Activated CD8-positive, alpha-beta T cell treated with anti-CD3 and anti-CD28 coated beads for 36 hours (primary cell): ENCODE measurements around the gene MICALL2. TPM values are rescaled to one million over a fixed set of nuclear protein-coding genes. Genes with fewer than 3 reads are reported as not detected.

Source experiments
- ATAC-seq: fragments of 200-7000 bp; cut with Tn5 transposase; one replicate; pipeline ENCODE4 v1.10.0; 2021; ENCODE audit warnings: mild to moderate bottlenecking, moderate library complexity
- CTCF ChIA-PET: fragments of 350-600 bp; sonication (Branson Sonifier 250); formaldehyde crosslinking; loops from one replicate; lab custom pipeline; 2021; ENCODE audit warnings: antibody characterized with exemption; lab: Charles Lee
- POLR2A ChIA-PET: fragments of 350-600 bp; sonication (Branson Sonifier 250); formaldehyde crosslinking; loops from one replicate; lab custom pipeline; 2021; ENCODE audit warnings: antibody characterized with exemption; lab: Charles Lee
- DNase-seq: peaks from one replicate; pipeline ENCODE4 v3.0.0-alpha.2; 2020
- H3K27ac Mint-ChIP-seq: one replicate; pipeline ENCODE4 v1.8.0; 2021; ENCODE audit warnings: mild to moderate bottlenecking, mixed read lengths
- H3K27me3 Mint-ChIP-seq: one replicate; pipeline ENCODE4 v1.8.0; 2021; ENCODE audit warnings: mixed read lengths
- H3K36me3 Mint-ChIP-seq: one replicate; pipeline ENCODE4 v1.8.0; 2021; ENCODE audit warnings: low read depth, mixed read lengths
- H3K4me1 Mint-ChIP-seq: one replicate; pipeline ENCODE4 v1.8.0; 2021; ENCODE audit warnings: low read depth, mixed read lengths
- H3K4me3 Mint-ChIP-seq: one replicate; pipeline ENCODE4 v1.8.0; 2021; ENCODE audit warnings: mild to moderate bottlenecking, moderate library complexity, mixed read lengths
- H3K9me3 Mint-ChIP-seq: one replicate; pipeline ENCODE4 v1.8.0; 2021; ENCODE audit warnings: mixed read lengths
- intact Hi-C: fragments of 100-400 bp; cut with micrococcal nuclease; formaldehyde crosslinking; loops from one replicate; pipeline ENCODE4 v1.10.0; 2022
- total RNA-seq, 2 experiments: library from RNA; stranded (reverse); gene quantifications; one replicate each; pipeline ENCODE4 v1.2.3, GENCODE V29; 2021
- TF ChIP-seq, protein P1 (sequence below): fragments of 200-600 bp; IDR thresholded peaks from one replicate; pipeline ENCODE4 v1.8.0; 2022; ENCODE audit warnings: antibody characterized with exemption, mild to moderate bottlenecking

The MICALL2 gene
- total RNA-seq, 2 experiments from 2014 or later: 3.0 to 4.2 TPM

DNA sequence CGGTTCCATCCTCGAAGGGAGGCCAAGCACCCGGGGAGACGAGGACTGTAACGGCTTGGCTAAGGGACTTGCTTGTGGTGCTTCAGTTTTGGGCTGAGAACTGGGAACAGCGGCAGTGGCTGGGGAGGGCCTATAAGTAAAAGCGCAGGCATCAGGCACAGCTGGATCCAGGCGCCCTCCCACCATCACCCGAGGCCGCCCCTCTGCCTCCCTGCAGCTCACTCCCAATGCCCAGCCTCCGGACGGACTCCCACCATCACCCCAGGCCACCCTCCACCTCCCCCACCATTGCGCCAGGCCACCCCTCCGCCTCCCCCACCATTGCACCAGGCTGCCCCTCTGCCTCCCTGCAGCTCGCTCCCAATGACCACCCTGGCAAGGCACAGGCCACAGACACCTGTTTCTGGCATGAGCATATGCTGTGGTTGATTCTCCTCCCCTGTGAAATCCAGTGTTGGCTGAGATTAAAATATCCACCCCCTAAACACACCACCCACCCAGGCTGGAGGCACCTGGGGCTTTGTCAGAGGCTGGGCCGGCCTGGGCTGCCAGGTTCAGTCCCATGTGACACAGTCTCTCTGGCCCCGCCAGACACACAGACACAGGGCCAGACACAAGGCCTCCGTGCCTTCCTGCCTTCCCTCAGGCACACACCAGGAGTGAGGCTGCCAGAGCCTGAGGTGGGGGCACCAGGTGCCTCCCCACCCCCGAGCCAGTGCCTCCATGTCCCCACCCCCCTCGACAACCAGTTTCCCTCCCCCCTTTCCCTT is 16.7 kb downstream of the MICALL2 start:
- DNase-seq (no peak), ATAC-seq (no peak)
- CTCF ChIA-PET: no interaction called here
- H3K4me3 Mint-ChIP-seq: no peak overlapping the region
- POLR2A ChIA-PET: no interaction called here
- H3K9me3 Mint-ChIP-seq: no peaks in the 10 kb centered on the region
- no peaks in the 10 kb centered on the region for H3K4me1 Mint-ChIP-seq
- intact Hi-C loops: no loop called here
- no peak overlapping the region for H3K27ac Mint-ChIP-seq
- TF ChIP-seq, protein P1, sequence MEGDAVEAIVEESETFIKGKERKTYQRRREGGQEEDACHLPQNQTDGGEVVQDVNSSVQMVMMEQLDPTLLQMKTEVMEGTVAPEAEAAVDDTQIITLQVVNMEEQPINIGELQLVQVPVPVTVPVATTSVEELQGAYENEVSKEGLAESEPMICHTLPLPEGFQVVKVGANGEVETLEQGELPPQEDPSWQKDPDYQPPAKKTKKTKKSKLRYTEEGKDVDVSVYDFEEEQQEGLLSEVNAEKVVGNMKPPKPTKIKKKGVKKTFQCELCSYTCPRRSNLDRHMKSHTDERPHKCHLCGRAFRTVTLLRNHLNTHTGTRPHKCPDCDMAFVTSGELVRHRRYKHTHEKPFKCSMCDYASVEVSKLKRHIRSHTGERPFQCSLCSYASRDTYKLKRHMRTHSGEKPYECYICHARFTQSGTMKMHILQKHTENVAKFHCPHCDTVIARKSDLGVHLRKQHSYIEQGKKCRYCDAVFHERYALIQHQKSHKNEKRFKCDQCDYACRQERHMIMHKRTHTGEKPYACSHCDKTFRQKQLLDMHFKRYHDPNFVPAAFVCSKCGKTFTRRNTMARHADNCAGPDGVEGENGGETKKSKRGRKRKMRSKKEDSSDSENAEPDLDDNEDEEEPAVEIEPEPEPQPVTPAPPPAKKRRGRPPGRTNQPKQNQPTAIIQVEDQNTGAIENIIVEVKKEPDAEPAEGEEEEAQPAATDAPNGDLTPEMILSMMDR: no peak
- H3K27me3 Mint-ChIP-seq: no peaks in the 10 kb centered on the region
- H3K36me3 Mint-ChIP-seq: no peaks in the 10 kb centered on the region

DNA sequence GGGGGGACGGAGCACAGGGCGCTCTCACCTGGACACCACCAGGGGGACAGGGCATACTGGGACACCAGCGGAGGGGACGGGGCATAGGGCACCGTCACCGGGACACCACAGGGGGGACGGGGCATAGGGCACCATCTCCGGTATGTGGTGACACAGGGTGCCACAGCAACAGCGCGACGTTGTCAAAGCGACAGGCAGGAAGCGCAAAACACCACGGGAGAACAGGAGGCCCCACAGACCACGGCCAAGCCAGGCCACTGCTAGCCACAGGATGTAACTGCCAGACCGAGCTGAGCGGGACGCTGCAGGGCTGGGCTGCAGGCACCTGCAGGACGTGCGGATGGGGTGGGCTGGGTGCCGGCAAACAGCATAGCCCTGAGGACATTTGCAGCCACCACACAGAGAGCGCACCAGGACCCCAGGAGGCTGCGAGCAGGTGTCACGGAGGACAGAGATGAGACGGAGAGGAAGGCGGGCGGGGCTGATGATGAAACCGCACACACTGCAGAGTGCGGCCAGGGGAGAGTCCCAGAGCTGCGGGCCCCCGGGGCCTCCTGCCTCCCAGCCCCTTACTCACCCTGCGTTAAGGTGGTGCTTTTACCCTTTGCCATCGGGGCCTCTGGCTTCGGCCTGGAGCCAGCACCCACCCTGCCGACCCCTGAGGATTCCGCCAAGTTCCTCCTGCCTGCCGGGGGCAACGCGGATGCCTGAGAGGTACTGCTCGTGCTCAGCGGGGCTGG is 17.5 kb downstream of the MICALL2 start:
- no peaks in the 10 kb centered on the region for H3K4me1 Mint-ChIP-seq
- H3K9me3 Mint-ChIP-seq: no peaks in the 10 kb centered on the region
- TF ChIP-seq, protein P1: no peak
- intact Hi-C loops: no loop called here
- no peak for DNase-seq
- no peak for ATAC-seq
- CTCF ChIA-PET: interaction anchor here (1.2 kb wide), 1 partner anchor 9 kb away, joined by 5 read pairs; no protein-coding TSS in a partner anchor
- H3K27me3 Mint-ChIP-seq: no peaks in the 10 kb centered on the region
- no peak overlapping the region for H3K4me3 Mint-ChIP-seq
- no peak overlapping the region for H3K27ac Mint-ChIP-seq
- POLR2A ChIA-PET: no interaction called here
- H3K36me3 Mint-ChIP-seq: no peaks in the 10 kb centered on the region

DNA sequence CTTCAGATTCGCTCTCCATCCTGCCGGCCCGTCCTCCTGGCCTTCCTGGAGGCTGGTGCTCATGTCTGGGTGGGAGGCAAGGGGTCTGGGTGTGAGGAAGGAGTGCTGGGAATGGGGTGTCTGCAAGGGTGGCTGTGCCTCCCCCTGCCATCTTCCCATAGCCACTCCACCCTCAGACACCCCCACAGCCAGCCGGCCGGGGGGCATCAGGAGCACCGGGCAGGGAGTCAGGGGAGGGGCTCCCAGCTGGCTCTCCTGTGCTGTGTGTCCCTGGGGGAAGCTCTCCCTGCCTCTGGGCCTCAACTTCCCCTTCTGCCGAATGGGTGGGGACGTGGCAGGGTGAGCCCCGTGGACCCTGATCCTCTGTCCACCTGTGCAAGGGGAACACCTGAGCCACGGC is 18.6 kb downstream of the MICALL2 start:
- ChIA-PET CTCF (interaction anchor here (1.2 kb wide), 1 partner anchor 8 kb away, joined by 5 read pairs; no protein-coding TSS in a partner anchor), POLR2A (no interaction called here)
- Mint-ChIP-seq H3K36me3 (no peaks in the 10 kb centered on the region), H3K27ac (no peak overlapping the region), H3K4me1 (no peaks in the 10 kb centered on the region), H3K4me3 (no peak overlapping the region), H3K9me3 (no peaks in the 10 kb centered on the region), H3K27me3 (no peaks in the 10 kb centered on the region)
- DNase-seq (no peak), ATAC-seq (no peak)
- intact Hi-C loops: no loop called here
- TF ChIP-seq, protein P1: no peak

DNA sequence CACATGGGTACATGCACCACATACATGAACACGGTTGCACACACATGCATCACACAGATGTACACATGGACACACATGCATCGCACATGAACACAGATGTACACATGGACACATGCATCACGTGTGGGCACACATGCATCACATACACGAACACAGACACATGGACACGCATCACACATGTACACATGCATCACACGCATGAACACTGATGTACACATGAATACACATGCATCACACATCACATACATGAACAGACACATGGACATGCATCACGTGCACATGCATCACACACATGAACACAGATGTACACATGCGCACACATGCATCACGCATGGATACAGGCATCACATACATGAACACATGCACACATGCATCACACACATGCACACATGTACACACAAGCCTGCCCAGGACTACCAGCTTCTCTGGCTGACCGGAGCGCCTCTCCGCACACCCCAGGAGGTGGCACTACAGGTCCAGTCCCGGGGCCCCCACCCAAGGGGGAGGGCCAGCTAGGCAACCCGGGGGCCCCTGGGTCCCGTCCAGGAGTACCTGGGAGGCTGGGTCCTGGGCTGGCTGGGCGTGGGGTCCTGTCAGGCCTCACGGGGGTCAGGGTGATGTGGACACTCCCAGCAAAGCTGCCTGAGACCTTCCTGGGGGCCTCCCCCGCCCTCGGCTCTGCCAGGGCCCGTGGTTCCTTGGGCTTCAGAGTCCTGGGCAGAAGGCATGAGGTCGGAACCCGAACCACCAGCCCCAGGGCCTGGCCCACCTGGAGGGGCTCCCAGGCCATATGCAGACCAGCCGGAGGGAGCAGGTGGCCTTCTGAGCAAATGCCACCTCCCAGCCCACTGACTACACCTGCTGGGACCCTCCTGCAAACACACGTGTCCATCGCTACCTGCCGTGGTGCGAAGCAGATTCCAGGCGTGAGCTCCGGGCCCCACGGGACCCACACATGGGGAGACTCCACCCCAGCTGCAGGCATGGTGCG is 19.6 kb downstream of the MICALL2 start:
- Mint-ChIP-seq H3K9me3 (no peaks in the 10 kb centered on the region), H3K4me1 (no peaks in the 10 kb centered on the region), H3K4me3 (no peak overlapping the region), H3K27ac (no peak overlapping the region), H3K27me3 (no peaks in the 10 kb centered on the region), H3K36me3 (no peaks in the 10 kb centered on the region)
- DNase-seq (no peak), ATAC-seq (no peak)
- ChIA-PET POLR2A (no interaction called here), CTCF (interaction anchor here (1.4 kb wide), 1 partner anchor 11 kb away, joined by 3 read pairs; no protein-coding TSS in a partner anchor)
- TF ChIP-seq, protein P1: no peak
- intact Hi-C loops: no loop called here
